ENCODE results near the gene XRCC6. TPM values are rescaled to one million over a fixed set of nuclear protein-coding genes. Genes with fewer than 3 reads are reported as not detected.

The XRCC6 gene
- total and polyA plus RNA-seq, 2 of the 13 experiments (the other 11 are each of a cell fraction or from before 2014, with no cell fraction given), result 124 to 625 TPM

DNA sequence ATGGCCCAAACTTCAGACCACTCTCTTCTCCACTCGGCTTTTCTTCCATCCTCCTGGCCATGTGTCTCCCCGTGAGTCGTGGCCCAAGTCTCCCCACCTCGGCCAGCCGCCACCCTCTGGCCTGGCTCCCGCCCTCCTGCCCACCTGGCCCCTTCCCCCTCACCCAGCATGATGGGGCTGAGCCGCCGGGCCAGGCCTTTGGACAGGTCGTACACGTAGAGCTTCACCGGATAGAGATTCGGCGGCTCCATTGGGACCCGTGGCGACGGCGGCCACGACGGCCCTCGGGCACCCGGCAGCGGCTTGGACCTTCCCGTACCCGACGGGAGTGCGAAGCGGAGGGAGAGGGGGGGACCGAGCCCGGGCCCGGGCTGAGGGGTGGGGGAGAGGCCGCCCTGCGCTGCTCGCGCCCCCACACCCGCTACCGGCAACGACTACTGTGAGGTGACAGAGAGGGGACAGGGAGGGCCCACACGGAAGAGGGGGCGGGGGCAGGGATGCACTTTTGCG lies 451 bp upstream of the XRCC6 start, which contains the start of gene DESI1 (continued):
- TF ChIP-seq, protein P1, sequence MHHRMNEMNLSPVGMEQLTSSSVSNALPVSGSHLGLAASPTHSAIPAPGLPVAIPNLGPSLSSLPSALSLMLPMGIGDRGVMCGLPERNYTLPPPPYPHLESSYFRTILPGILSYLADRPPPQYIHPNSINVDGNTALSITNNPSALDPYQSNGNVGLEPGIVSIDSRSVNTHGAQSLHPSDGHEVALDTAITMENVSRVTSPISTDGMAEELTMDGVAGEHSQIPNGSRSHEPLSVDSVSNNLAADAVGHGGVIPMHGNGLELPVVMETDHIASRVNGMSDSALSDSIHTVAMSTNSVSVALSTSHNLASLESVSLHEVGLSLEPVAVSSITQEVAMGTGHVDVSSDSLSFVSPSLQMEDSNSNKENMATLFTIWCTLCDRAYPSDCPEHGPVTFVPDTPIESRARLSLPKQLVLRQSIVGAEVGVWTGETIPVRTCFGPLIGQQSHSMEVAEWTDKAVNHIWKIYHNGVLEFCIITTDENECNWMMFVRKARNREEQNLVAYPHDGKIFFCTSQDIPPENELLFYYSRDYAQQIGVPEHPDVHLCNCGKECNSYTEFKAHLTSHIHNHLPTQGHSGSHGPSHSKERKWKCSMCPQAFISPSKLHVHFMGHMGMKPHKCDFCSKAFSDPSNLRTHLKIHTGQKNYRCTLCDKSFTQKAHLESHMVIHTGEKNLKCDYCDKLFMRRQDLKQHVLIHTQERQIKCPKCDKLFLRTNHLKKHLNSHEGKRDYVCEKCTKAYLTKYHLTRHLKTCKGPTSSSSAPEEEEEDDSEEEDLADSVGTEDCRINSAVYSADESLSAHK (CRISPR knock-in tag; IDR thresholded peaks at IDR 0.05; ENCODE audit: borderline replicate concordance), result no peak
- TF ChIP-seq SSRP1 (CRISPR knock-in tag; IDR thresholded peaks at IDR 0.05) (no peak), CENPX (CRISPR knock-in tag; IDR thresholded peaks at IDR 0.05) (no peak), ATF7-NPFF (CRISPR knock-in tag; IDR thresholded peaks at IDR 0.05; ENCODE audit: low read depth) (no peak), CAMTA2 (CRISPR knock-in tag; IDR thresholded peaks at IDR 0.05; ENCODE audit: borderline replicate concordance) (0 out of 2 replicates have a peak, but pooled peaks have one; percentile 51), PAX8 (CRISPR knock-in tag; IDR thresholded peaks at IDR 0.05; ENCODE audit: borderline replicate concordance) (no peak), MAZ (IDR thresholded peaks at IDR 0.05; ENCODE audit: borderline replicate concordance, low read depth, low read length) (peak; percentile 85), MAZ (CRISPR knock-in tag; IDR thresholded peaks at IDR 0.05; ENCODE audit: low read depth) (0 out of 2 replicates have a peak, but pooled peaks have one; percentile 22), NFRKB (IDR thresholded peaks at IDR 0.05) (no peak), SMAD1 (CRISPR knock-in tag; IDR thresholded peaks at IDR 0.05; ENCODE audit: borderline replicate concordance, low read depth) (peak; percentile 59; the same call in 1 of the 2 replicates), RCOR2 (CRISPR knock-in tag; IDR thresholded peaks at IDR 0.05) (no peak), AGO1 (IDR thresholded peaks at IDR 0.05; ENCODE audit: low read depth, low read length, poor library complexity, severe bottlenecking) (no peak), SYNCRIP (IDR thresholded peaks at IDR 0.05; ENCODE audit: insufficient read depth, low read depth, low read length) (no peak), THAP11 (CRISPR knock-in tag; IDR thresholded peaks at IDR 0.05) (no peak), GATA4 (IDR thresholded peaks at IDR 0.05; ENCODE audit: borderline replicate concordance, low read depth) (no peak; the same call in 1 of the 2 replicates), FOXK2 (IDR thresholded peaks at IDR 0.05) (no peak), ZNF432 (CRISPR knock-in tag; IDR thresholded peaks at IDR 0.05; ENCODE audit: borderline replicate concordance) (no peak), ZNF317 (CRISPR knock-in tag; IDR thresholded peaks at IDR 0.05) (peak; percentile 83), FOSL2 (CRISPR knock-in tag; IDR thresholded peaks at IDR 0.05) (no peak), ZNF776 (CRISPR knock-in tag; IDR thresholded peaks at IDR 0.05) (peak; percentile 68), ZNF124 (CRISPR knock-in tag; IDR thresholded peaks at IDR 0.05) (0 out of 2 replicates have a peak, but pooled peaks have one; percentile 75)
- TF ChIP-seq, protein P2, sequence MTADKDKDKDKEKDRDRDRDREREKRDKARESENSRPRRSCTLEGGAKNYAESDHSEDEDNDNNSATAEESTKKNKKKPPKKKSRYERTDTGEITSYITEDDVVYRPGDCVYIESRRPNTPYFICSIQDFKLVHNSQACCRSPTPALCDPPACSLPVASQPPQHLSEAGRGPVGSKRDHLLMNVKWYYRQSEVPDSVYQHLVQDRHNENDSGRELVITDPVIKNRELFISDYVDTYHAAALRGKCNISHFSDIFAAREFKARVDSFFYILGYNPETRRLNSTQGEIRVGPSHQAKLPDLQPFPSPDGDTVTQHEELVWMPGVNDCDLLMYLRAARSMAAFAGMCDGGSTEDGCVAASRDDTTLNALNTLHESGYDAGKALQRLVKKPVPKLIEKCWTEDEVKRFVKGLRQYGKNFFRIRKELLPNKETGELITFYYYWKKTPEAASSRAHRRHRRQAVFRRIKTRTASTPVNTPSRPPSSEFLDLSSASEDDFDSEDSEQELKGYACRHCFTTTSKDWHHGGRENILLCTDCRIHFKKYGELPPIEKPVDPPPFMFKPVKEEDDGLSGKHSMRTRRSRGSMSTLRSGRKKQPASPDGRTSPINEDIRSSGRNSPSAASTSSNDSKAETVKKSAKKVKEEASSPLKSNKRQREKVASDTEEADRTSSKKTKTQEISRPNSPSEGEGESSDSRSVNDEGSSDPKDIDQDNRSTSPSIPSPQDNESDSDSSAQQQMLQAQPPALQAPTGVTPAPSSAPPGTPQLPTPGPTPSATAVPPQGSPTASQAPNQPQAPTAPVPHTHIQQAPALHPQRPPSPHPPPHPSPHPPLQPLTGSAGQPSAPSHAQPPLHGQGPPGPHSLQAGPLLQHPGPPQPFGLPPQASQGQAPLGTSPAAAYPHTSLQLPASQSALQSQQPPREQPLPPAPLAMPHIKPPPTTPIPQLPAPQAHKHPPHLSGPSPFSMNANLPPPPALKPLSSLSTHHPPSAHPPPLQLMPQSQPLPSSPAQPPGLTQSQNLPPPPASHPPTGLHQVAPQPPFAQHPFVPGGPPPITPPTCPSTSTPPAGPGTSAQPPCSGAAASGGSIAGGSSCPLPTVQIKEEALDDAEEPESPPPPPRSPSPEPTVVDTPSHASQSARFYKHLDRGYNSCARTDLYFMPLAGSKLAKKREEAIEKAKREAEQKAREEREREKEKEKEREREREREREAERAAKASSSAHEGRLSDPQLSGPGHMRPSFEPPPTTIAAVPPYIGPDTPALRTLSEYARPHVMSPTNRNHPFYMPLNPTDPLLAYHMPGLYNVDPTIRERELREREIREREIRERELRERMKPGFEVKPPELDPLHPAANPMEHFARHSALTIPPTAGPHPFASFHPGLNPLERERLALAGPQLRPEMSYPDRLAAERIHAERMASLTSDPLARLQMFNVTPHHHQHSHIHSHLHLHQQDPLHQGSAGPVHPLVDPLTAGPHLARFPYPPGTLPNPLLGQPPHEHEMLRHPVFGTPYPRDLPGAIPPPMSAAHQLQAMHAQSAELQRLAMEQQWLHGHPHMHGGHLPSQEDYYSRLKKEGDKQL (CRISPR knock-in tag; IDR thresholded peaks at IDR 0.05; ENCODE audit: low read depth), result 0 out of 2 replicates have a peak, but pooled peaks have one; percentile 12
